Measurements from ENCODE around the gene SGIP1. TPM values are rescaled to one million over a fixed set of nuclear protein-coding genes. Genes with fewer than 3 reads are reported as not detected.
A peak's percentile ranks its signal among the peaks of the same experiment; 100 is the strongest.

Gene SGIP1
- total RNA-seq, 3 donors from 2014 or later, result not detected

DNA sequence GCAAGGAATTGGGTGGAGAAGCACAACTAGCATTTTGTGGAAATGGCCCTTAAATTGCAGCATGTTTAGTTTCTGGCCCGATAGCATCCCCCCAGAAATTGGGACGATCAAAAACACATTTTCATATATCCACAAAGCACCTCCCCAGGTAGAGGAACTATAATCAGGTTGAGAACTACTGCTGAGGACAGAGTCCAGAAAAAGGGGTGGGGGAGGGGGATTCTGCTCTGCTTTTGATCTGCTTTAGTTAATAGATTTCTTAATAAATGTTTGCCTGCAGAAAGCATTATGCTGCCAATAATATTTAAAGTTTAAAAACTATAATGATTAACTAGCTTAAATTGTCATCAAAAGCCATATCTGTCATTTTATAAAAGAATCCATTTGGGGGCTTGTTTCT, 203.9 kb downstream of the SGIP1 start:
- no peaks in the 10 kb centered on the region for H3K36me3 Mint-ChIP-seq (ENCODE audit: insufficient read depth)

DNA sequence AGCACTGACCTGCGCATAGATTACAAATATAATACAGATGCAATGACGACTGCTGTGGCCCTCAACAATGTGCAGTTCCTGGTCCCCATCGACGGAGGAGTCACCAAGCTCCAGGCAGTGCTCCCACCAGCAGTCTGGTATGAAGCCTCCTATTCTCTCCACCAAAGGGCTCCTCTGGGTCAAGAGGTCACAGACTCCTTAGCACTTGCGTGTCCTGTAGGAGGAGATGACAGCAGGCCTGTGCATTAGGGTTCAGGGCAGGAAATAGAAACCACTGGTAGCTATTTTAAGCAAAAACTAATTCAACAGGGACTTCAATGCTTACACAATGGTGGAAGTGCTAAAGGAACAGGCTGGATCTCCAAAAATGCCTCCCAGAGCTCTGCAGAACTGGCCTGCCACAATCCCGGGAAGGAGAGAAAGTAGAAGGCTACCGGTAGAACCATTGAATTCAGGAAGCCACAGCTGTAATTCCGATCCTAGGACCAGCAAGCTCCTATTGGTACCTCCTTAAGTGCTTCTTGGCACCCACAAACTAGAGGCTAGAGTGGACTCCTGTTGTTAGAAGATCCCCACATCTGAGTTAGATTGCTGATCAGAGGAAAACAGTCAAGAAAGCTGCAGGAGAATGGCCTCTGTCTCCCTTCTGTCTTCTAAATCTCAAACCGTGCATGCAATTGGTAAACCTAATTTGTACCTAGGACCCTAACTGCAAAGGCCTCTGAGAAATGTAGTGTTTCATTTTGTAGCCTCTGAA, 205.6 kb downstream of the SGIP1 start:
- ATAC-seq, result no peak
- H3K4me3 Mint-ChIP-seq, result no peak overlapping the region
- H3K36me3 Mint-ChIP-seq (ENCODE audit: insufficient read depth), result no peaks in the 10 kb centered on the region
- DNase-seq, result no peak
- H3K9me3 Mint-ChIP-seq, result no peaks in the 10 kb centered on the region
- H3K27me3 Mint-ChIP-seq (ENCODE audit: low read depth), result no peaks in the 10 kb centered on the region
- H3K4me1 Mint-ChIP-seq (ENCODE audit: low read depth), result no peaks in the 10 kb centered on the region

More for the DNA sequence above, 203.9 kb downstream of the SGIP1 start:
- ATAC-seq, result no peak
- no peak for DNase-seq
- H3K4me1 Mint-ChIP-seq (ENCODE audit: low read depth), result no peaks in the 10 kb centered on the region
- no peak overlapping the region for H3K4me3 Mint-ChIP-seq
- no peaks in the 10 kb centered on the region for H3K27me3 Mint-ChIP-seq (ENCODE audit: low read depth)
- H3K9me3 Mint-ChIP-seq, result no peaks in the 10 kb centered on the region

DNA sequence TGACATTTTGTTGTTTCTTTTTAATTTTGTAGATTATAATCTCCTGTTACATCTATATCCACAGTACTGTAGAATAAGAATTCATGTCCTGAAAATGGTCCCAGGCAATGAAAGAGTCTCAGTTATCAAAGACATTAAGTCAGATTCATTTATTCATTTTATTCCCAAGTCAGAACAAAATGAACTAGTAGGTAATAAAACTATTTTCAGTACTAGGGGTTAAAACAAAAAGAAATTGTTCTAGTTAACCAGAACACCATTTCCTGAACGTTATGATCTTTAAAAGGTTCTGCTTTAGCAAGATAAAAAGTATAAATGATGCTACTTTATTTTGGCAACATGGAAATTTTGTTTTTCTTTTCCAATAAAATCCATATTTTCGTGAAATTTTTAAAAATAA, 211.5 kb downstream of the SGIP1 start:
- Mint-ChIP-seq H3K4me3 (no peak overlapping the region), H3K27me3 (ENCODE audit: low read depth) (peaks cover 12% of the 10 kb centered on the region), H3K36me3 (ENCODE audit: insufficient read depth) (no peaks in the 10 kb centered on the region), H3K9me3 (no peaks in the 10 kb centered on the region), H3K4me1 (ENCODE audit: low read depth) (no peaks in the 10 kb centered on the region)
- ATAC-seq, result no peak
- DNase-seq, result no peak

DNA sequence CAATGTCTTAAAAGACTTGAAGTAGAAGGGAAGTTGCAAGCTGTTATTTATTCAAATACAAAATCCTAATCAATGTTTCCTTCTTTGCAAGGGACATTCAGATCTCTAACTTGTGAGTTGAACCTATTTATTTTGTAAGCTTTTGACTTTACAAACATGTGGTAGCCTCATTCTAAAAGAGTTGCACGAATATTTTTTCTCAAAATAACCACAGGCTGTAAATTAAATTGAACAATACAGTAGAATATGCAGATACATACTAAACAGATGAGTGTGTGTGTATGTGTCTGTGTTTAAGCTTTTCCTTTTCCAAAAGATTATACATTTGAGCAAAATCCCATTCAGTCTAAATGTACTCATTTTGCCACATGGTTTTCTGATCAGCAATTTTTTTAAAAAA, 213.5 kb downstream of the SGIP1 start:
- ATAC-seq (no peak), DNase-seq (no peak)
- Mint-ChIP-seq H3K4me3 (no peak overlapping the region), H3K27me3 (ENCODE audit: low read depth) (peaks cover 28% of the 10 kb centered on the region), H3K36me3 (ENCODE audit: insufficient read depth) (no peaks in the 10 kb centered on the region), H3K9me3 (no peaks in the 10 kb centered on the region), H3K4me1 (ENCODE audit: low read depth) (peaks cover 7% of the 10 kb centered on the region)

DNA sequence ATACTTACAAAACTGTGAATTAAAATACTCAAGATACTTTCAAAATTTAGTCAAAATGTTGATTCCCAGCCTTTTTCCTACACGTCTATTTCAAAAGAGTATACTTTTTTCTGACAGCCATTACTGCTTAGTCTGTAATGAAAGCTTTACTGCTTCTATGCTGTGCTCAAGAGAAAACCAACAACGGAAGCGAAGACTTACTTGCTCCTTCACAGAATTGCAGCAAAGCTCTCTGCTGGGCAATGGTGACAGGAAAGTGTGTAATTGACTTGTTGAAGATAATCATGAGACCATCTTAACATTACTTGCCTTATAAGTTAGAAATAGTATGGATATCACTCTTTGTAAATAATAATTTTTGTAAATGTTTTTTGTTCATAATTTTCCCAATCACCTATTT, 216.6 kb downstream of the SGIP1 start:
- peaks cover 40% of the 10 kb centered on the region for H3K27me3 Mint-ChIP-seq (ENCODE audit: low read depth)
- H3K9me3 Mint-ChIP-seq, result no peaks in the 10 kb centered on the region
- H3K36me3 Mint-ChIP-seq (ENCODE audit: insufficient read depth), result no peaks in the 10 kb centered on the region
- H3K4me1 Mint-ChIP-seq (ENCODE audit: low read depth), result peaks cover 13% of the 10 kb centered on the region
- no peak for DNase-seq
- no peak overlapping the region for H3K4me3 Mint-ChIP-seq
- no peak for ATAC-seq

DNA sequence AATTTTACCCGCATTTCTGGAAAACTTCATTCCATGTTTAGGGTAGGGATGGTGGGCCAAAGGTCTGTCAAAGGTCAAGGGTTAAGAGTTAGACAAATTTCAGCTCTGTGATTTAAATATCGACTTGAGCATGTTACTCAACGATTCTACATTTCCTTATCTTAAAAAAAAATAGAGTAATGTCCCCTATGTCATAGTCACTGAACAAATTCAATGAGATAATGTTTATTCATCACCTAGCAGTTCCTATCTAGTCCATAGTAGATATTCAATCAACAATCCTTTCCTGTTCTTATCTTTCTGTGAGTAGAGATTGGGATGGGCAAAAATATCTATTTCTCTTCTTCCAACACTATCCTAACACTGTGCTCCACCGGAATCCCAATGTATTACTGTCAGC, 217.2 kb downstream of the SGIP1 start:
- ATAC-seq, result no peak
- Mint-ChIP-seq H3K27me3 (ENCODE audit: low read depth) (peaks cover 40% of the 10 kb centered on the region), H3K4me3 (no peak overlapping the region), H3K9me3 (no peaks in the 10 kb centered on the region), H3K36me3 (ENCODE audit: insufficient read depth) (no peaks in the 10 kb centered on the region), H3K4me1 (ENCODE audit: low read depth) (peaks cover 13% of the 10 kb centered on the region)
- no peak for DNase-seq

DNA sequence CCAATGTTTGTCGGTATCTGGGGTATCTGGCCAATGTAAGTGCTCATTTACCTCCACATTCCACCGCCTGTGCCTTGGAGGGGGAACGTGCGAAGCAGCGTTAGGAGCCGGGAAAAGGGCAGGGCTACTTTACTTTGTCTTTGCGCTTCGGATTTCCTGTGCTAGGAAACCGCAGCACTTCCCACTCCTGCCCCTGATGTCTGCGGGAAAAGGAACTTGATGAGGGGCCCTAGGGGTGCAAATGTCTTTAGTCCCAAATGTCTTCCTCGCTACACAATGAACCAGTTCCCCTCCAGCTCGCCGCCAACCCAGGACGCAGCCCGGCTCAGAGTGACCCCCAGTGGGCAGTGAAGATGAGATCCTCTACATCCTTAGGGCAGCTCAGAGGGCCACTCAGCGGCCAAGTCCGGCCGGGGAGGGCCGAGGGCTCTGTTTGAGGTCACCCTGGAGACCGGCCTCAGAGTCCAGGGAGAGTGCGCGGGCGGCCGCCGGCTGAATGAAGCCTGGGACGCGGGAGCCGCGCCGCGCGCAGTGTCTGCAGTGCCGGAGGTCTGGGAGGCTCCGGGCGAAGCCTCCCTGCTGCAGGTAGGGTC, 218.1 kb downstream of the SGIP1 start, which contains the start of gene DYNLT5:
DYNLT5 (plus strand) TSS at position 460 of the 593 bp plus-strand sequence. CDS start 2,200 bp downstream, outside the sequence.
- Mint-ChIP-seq H3K4me3 (peak within 1 kb of the TSS; percentile 14), H3K36me3 (ENCODE audit: insufficient read depth) (no peaks in the 10 kb centered on the region), H3K4me1 (ENCODE audit: low read depth) (peaks cover 13% of the 10 kb centered on the region), H3K27me3 (ENCODE audit: low read depth) (peaks cover 46% of the 10 kb centered on the region), H3K9me3 (no peaks in the 10 kb centered on the region)
- DNase-seq (no peak), ATAC-seq (peak; percentile 65 to 76)

DNA sequence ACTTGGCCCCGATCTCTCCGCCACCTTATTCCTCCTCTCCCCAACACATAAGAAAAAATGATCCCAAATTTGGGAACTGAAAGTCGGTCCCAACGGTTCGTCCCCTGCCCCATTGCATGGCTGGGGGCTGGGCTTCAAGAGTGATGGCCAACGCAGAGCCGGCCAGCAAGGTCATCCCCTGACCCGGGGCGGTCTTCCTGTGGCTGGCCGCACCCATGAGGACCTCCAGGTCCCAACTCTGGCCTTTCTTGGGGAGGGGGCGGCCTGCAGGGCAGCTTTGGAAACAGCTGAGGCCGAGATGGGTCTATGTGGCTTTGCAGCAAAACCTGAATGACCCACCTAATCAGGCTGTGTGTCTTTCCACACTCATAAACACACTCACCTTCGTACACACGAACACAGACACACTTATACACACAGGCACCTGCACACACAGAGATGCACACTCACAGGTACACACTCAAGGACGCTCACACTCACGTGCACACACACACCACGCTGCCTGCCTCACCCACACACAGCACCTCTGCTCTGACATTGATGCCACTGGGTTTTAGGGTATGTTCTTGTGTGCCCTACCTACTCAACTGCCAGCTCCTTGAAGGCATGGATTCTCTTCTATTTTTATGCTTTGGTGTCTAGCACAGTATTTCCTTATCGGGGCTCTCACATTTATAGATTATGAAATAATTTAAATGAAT, 218.9 kb downstream of the SGIP1 start:
- no peak for ATAC-seq
- no peaks in the 10 kb centered on the region for H3K36me3 Mint-ChIP-seq (ENCODE audit: insufficient read depth)
- no peaks in the 10 kb centered on the region for H3K9me3 Mint-ChIP-seq
- peaks cover 46% of the 10 kb centered on the region for H3K27me3 Mint-ChIP-seq (ENCODE audit: low read depth)
- peak overlapping the region; percentile 14 for H3K4me3 Mint-ChIP-seq
- H3K4me1 Mint-ChIP-seq (ENCODE audit: low read depth), result peaks cover 13% of the 10 kb centered on the region
- no peak for DNase-seq

DNA sequence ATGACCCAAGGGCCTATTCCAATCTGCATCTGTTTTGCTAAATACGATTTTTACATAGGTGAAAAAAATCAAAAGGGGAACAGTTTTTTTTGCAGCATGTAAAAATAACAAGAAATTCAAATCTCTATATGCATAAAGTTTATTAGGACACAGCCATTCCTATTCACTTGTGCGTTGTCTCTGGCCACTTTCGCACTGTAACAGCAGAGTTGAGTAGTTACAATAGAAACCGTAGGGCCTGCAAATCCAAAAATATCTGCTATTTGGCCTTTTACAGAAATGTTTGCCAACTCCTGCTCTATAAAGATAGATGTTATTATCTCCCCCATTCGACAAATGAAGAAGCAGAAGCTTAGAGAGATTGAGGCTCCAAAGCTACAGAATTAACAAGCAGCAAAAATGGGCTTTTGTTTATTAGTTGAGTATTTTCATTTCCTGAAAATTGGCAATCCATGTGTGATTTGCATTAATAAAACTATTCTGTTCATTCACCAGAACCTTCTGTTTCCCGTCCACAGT, 223.8 kb downstream of the SGIP1 start:
- Mint-ChIP-seq H3K4me1 (ENCODE audit: low read depth) (peaks cover 3% of the 10 kb centered on the region), H3K36me3 (ENCODE audit: insufficient read depth) (no peaks in the 10 kb centered on the region), H3K27me3 (ENCODE audit: low read depth) (peaks cover 16% of the 10 kb centered on the region), H3K4me3 (no peak overlapping the region), H3K9me3 (no peaks in the 10 kb centered on the region)
- DNase-seq, result no peak
- ATAC-seq, result no peak

DNA sequence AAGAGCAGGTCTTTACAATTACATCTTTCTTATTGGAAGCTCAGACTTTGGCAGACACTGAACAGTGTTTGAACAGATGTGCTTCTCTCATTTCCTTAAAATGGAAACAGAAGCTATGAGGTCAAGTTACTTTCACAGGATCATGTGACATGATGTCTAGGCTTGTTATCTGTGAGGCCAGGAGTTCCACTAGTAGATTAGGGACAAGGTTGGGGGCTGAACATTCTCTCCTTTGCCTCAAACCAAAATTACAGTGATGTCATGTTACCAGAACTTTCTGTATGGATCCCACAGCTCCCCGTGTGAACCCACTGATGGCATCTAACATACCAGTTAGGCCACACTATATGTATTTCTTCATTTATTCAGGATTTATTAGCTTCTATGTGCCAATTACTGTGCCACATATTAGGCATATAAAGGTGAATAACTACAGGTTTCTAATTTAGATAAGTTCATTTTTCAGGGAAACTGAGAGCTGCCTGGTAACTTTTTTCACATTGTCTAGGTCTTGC, 224.3 kb downstream of the SGIP1 start:
- DNase-seq, result no peak
- no peaks in the 10 kb centered on the region for H3K9me3 Mint-ChIP-seq
- no peaks in the 10 kb centered on the region for H3K4me1 Mint-ChIP-seq (ENCODE audit: low read depth)
- H3K4me3 Mint-ChIP-seq, result no peak overlapping the region
- no peaks in the 10 kb centered on the region for H3K36me3 Mint-ChIP-seq (ENCODE audit: insufficient read depth)
- ATAC-seq, result no peak
- peaks cover 12% of the 10 kb centered on the region for H3K27me3 Mint-ChIP-seq (ENCODE audit: low read depth)

DNA sequence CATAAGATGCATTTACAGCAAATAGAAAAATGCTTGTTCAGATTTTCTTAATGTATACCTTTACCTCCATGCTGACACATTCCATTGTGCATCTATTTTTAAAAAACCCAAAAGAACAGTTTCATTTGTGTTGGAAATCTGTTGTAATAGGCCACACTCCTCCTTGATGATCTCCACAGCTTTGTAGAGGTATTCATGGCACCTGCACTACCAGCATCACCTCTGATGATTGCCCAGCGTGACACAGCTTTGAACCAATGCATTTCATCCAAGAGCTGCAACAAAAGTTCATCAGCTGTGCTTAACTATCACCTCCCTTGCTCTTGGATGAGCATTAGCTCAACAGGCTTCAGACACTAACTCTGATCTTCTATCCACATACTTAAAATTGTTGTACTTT, 226.6 kb downstream of the SGIP1 start:
- no peaks in the 10 kb centered on the region for H3K9me3 Mint-ChIP-seq

DNA sequence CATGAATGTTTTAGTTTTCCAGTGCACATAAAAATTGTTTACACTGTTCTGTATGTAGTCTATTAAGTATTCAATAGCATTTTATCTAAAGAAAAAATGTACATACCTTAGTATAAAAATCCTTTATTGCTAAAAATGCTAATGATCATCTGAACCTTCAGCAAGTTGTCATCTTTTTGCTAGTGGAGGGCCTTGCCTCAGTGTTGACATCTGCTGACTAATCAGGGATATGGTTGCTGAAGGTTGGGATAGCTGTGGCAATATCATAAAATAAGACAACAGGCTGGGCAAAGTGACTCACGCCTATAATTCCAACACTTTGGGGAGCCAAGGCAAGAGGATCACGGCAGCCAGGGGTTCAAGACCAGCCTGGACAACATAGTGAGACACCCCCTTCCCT, 227.3 kb downstream of the SGIP1 start:
- no peaks in the 10 kb centered on the region for H3K36me3 Mint-ChIP-seq (ENCODE audit: insufficient read depth)
- no peak for ATAC-seq
- peaks cover 6% of the 10 kb centered on the region for H3K27me3 Mint-ChIP-seq (ENCODE audit: low read depth)
- no peaks in the 10 kb centered on the region for H3K9me3 Mint-ChIP-seq
- H3K4me3 Mint-ChIP-seq, result no peak overlapping the region
- no peak for DNase-seq
- peaks cover 2% of the 10 kb centered on the region for H3K4me1 Mint-ChIP-seq (ENCODE audit: low read depth)

More for the DNA sequence above, 226.6 kb downstream of the SGIP1 start:
- ATAC-seq (no peak), DNase-seq (no peak)
- Mint-ChIP-seq H3K36me3 (ENCODE audit: insufficient read depth) (no peaks in the 10 kb centered on the region), H3K4me3 (no peak overlapping the region), H3K4me1 (ENCODE audit: low read depth) (peaks cover 2% of the 10 kb centered on the region), H3K27me3 (ENCODE audit: low read depth) (peaks cover 6% of the 10 kb centered on the region)

DNA sequence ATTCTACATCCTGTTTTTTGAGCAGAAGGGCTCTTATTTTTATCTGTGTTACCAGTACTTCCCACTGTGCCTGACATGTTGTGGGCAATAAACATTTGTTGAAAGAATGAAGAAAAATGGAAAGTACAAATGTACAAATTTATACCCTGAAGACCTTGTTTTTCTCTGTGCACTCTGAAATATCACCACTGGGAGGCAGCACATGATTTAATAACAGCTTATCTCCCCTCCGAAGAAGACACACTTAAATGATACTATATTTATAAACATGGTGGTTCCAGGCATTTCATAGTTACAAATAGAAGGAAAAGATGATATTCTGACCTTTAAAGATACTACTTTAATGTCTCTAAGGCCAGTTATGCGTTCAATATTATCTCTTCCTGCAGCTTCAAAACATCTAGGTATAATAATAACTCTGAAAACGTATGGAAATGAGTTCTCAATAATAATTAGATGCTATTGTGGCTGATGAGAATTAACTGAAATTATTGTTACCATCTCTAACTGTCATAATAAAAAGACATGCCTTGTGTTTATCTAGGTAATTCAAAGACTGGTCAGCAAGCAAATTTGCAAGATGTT, 231.1 kb downstream of the SGIP1 start:
- no peaks in the 10 kb centered on the region for H3K27me3 Mint-ChIP-seq (ENCODE audit: low read depth)
- H3K36me3 Mint-ChIP-seq (ENCODE audit: insufficient read depth), result no peaks in the 10 kb centered on the region
- peaks cover 18% of the 10 kb centered on the region for H3K4me1 Mint-ChIP-seq (ENCODE audit: low read depth)
- ATAC-seq (peak; percentile 53 to 62), DNase-seq (peak; percentile 44)
- no peak overlapping the region for H3K4me3 Mint-ChIP-seq
- no peaks in the 10 kb centered on the region for H3K9me3 Mint-ChIP-seq

DNA sequence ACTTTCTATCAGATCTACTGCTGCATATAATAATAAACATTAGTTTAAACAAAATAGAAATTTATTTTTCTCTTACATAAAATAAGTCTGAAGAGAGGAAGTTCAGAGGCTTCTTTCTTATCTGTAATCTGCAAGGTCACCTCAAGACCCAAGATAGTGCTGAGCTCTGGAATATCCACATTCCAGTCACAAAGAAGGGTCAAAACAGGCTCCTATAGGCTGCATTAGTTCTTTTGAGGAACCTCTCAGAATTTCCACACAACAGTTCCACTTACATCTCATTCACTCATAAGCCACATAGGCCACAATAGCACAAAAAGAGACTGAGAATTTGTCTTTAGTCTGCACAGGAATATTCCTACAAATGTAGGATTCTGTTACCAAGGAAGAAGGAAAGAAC, 233.7 kb downstream of the SGIP1 start:
- no peak overlapping the region for H3K4me3 Mint-ChIP-seq
- DNase-seq (no peak), ATAC-seq (no peak)
- H3K27me3 Mint-ChIP-seq (ENCODE audit: low read depth), result no peaks in the 10 kb centered on the region
- H3K9me3 Mint-ChIP-seq, result no peaks in the 10 kb centered on the region
- no peaks in the 10 kb centered on the region for H3K36me3 Mint-ChIP-seq (ENCODE audit: insufficient read depth)
- peaks cover 30% of the 10 kb centered on the region for H3K4me1 Mint-ChIP-seq (ENCODE audit: low read depth)
